GM18909 (cell line): Measurements from ENCODE around the gene KCNH3.
"Not testable (repeated sequence)": the region's sequence is repeated elsewhere in the genome, so short reads cannot be mapped to it uniquely, and the experiment has no call there.

Experiments
- ATAC-seq: cut with Tn5 transposase; IDR thresholded peaks from one replicate; pipeline ENCODE4 v1.9.1; 2021; ENCODE audit warnings: mild to moderate bottlenecking; ENCODE audit not compliant: unreplicated experiment, poor library complexity

Gene KCNH3, protein sequence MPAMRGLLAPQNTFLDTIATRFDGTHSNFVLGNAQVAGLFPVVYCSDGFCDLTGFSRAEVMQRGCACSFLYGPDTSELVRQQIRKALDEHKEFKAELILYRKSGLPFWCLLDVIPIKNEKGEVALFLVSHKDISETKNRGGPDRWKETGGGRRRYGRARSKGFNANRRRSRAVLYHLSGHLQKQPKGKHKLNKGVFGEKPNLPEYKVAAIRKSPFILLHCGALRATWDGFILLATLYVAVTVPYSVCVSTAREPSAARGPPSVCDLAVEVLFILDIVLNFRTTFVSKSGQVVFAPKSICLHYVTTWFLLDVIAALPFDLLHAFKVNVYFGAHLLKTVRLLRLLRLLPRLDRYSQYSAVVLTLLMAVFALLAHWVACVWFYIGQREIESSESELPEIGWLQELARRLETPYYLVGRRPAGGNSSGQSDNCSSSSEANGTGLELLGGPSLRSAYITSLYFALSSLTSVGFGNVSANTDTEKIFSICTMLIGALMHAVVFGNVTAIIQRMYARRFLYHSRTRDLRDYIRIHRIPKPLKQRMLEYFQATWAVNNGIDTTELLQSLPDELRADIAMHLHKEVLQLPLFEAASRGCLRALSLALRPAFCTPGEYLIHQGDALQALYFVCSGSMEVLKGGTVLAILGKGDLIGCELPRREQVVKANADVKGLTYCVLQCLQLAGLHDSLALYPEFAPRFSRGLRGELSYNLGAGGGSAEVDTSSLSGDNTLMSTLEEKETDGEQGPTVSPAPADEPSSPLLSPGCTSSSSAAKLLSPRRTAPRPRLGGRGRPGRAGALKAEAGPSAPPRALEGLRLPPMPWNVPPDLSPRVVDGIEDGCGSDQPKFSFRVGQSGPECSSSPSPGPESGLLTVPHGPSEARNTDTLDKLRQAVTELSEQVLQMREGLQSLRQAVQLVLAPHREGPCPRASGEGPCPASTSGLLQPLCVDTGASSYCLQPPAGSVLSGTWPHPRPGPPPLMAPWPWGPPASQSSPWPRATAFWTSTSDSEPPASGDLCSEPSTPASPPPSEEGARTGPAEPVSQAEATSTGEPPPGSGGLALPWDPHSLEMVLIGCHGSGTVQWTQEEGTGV

GRCh38 chr12:49538510-49539403 is at the start of gene KCNH3:
Gene KCNH3 (plus strand): TSS chr12:49539030. CDS start chr12:49539417, 387 bp downstream.
- ATAC-seq = peak; percentile 66

- no peak for ATAC-seq
Measured at GRCh38 chr12:49489154-49489553, 49.7 kb upstream of the KCNH3 start.

DNA sequence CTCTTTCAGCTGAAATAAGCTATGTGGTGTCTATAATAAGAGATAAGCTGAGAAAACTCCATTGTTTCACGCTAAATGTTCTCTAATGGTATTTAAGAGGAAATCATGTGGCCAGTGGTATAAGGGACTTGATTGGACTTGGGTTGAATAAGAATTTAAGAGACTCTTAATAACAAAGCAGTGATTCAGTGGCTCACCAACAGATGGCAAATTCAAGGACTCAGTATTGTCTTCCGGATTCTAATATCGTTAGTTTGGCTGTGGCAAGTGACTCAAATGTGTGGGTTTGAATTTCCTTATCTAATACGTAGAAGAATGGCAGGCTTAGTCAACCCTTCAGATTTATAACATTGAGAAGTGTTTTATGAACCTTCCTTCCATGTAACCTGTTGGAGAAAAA is 49.1 kb upstream of the KCNH3 start:
- no peak for ATAC-seq

DNA sequence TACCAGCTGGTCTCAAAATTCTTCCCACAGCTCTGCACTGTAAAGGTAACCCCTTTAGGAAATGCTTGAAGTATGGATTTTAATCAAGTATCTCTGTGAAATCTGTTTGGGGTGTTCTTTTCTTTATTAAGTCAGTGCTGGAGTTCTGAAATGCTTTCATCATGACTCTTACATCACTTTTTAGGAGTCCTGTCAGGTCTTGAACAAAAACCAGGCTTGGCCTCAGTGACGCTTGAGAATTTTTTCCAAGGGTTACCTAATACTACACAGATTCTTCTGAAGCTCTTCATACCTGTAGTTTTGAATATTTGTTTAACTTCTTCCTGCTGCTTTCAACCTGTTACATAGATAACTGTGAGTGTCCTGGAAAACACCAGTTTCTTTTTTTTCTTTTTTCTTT is 47.0 kb upstream of the KCNH3 start:
- no peak for ATAC-seq

DNA sequence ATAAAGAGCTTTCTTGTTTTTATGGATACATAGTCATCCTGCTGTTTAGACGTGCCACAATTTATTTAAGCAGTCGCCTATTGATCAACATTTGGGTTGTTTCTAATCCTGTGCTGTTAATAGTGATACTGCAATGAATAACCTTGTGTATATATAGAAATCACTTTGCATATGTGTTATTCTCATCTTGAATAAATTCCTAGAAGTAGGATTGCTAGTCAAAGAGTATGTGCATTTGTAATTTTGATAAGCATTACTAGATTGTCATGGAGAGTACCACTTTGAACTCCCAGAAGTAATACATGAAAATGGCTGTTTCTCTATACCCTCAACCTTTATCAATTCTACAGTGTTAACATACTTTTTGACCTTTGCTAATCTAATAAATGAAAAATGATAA is 44.9 kb upstream of the KCNH3 start:
- ATAC-seq = no peak

DNA sequence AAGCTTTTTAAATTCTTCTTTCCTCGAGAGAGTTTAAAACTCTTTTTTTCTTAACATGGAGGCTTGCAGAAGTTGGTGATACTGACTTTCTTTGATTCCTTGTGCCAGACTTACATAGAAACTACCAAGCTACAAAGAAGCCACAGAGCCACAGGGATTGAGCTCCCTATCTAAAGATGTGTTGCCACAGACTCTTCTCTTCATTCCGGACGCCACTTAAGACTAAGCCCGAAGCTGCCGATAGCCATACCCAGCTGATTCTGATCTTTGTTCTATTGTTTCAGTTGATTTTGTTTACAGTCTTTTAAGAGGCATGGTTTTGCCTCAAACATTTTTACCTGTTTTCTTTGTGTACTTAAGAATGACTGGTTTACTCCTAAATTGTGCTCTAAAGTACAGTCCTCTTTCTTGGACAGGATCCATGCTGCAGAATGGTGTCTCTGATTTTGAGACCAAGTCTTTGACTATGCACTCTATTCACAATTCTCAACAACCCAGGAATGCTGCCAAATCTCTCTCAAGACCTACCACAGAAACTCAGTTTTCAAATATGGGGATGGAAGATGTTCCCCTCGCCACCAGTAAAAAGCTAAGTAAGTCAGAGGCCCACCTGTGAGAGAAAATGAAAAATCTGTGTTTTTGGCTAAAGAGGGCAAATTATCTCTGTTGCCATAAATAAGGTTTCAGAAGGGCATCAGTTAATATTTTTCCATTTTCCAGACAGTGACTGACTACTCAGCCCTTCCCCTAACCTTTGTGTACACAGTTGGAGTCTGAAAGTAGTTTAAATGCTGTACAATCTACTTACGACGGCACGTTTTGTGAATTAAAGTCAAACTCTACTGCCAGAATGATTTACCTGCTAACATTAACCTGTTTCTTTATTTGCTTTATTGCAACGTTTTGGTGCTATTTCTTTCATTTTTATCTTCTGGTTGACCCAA is 42.1 kb upstream of the KCNH3 start:
- no peak for ATAC-seq

GRCh38 chr12:49501895-49502294 is 36.9 kb upstream of the KCNH3 start:
- ATAC-seq = no peak

DNA sequence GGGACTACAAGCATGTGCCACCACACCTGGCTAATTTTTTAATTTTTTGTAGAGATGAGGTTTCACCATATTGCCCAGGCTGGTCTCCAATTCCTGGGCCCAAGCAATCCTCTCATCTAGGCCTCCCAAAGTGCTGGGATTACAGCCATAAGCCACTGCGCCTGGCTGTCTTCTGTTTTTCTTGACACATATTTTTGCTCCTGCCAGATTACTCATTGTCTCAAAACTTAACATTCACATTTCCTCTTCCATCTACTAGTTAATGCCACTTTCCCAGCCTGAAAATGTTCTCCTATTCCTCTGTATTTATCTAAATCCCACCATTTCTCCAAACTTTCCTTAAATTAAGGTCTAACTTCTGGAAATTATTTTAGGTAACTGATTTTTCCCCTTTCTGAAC is 36.2 kb upstream of the KCNH3 start:
- no peak for ATAC-seq

- ATAC-seq = no peak
Measured at GRCh38 chr12:49503674-49504180, 35.1 kb upstream of the KCNH3 start.

DNA sequence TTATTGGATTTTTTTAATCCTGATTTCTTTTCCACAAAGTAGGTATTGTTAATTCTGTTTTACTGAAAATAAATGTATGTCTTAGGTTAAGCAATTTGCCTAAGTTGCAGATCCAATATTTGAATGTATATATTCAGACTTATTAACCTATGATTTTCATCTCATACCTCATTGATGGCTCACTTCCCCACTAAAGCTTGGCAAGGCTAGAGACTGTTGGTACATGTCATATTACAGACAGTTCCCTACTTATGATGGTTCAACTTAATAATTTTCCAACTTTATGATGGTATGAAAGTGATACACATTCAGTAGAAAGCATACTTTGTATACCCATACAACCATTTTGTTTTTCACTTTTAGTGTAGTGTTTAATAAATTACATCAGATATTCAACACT is 33.2 kb upstream of the KCNH3 start:
- no peak for ATAC-seq

- no peak for ATAC-seq
Measured at GRCh38 chr12:49507139-49507538, 31.7 kb upstream of the KCNH3 start.

GRCh38 chr12:49509681-49510080 is 29.1 kb upstream of the KCNH3 start:
- ATAC-seq = not testable (repeated sequence)

DNA sequence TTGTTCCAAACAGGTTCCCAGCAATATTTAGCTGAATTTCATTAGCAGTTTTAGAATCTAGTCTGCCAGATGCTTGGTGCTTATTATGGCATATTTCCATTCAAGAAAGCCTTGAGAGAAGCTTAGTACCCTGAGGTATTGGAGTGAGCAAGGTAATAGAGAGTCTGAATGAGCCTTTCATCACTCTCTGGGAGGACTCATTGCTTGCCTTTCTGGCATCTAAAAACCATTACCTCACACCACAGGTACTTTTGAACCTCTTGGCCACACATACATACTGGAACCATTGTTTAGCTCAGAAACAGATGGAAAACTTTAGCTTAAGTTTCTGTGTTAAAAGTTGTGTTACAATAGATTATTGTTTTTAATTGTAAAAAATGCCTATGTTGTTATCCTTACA is 27.4 kb upstream of the KCNH3 start:
- ATAC-seq = no peak

DNA sequence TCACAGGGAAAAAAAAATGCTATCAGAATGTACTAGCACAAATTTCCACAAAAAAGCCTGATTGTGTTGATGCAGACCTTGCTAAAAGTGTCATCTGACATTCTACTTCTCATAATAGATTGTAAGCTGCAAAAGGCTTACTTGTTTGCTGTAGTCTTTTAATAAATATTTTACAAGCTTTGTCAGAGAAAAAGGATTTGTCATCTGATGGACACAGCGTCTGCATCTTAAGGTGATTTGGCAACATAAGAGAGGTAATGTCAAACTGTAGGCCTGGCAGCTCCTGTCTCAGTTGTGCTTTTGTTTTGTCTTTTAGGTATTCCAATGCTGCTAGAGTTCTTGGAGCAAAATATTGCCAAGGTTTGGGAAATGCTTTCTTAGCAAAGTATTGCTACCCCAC is 26.3 kb upstream of the KCNH3 start:
- no peak for ATAC-seq

GRCh38 chr12:49515266-49515665 is 23.6 kb upstream of the KCNH3 start:
- no peak for ATAC-seq

- no peak for ATAC-seq
Measured at GRCh38 chr12:49518914-49519573, 19.8 kb upstream of the KCNH3 start.

DNA sequence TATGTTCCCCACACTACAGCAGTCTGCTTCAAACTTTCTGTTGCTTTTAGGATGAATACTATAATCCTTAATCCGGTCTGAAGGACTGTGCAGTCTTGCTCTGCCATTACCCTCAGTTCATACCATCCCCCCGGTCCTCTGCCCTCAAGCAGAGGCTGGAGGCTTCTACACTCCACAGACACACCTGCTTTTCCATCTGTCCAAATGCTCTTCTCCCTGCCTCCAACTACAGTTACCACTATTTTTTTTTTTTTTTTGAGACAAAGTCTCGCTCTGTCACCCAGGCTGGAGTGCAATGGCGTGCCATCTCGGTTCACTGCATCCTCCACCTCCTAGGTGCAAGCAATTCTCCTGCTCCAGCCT is 19.3 kb upstream of the KCNH3 start:
- no peak for ATAC-seq

- no peak for ATAC-seq
Measured at GRCh38 chr12:49521389-49521788, 17.4 kb upstream of the KCNH3 start.
